ENCODE data around the gene ASB10. TPM values are rescaled to one million over a fixed set of nuclear protein-coding genes. Genes with fewer than 3 reads are reported as not detected.

The ASB10 gene
- total and polyA plus RNA-seq, 2 of the 8 experiments (the other 6 are each of a cell fraction or from before 2014, with no cell fraction given): not detected

- TF ChIP-seq RNF2 (IDR thresholded peaks at IDR 0.05; ENCODE audit: borderline replicate concordance, low read depth, low read length, missing control alignments, poor library complexity, severe bottlenecking): no peak
Measured at GRCh38 chr7:151212626-151213025, 25.6 kb upstream of the ASB10 start (continued).
